Chondrocyte (in vitro differentiated cells): ENCODE results near the gene JAKMIP1. TPM values are rescaled to one million over a fixed set of nuclear protein-coding genes. Genes with fewer than 3 reads are reported as not detected.

ENCODE experiments used
- DNase-seq: peaks from one replicate; pipeline ENCODE4 v3.0.0; 2021; ENCODE audit warnings: mixed read lengths, low spot score
- H3K27ac Mint-ChIP-seq: one replicate; pipeline ENCODE4 v1.8.0; 2021; ENCODE audit warnings: mild to moderate bottlenecking, moderate library complexity, mixed read lengths; ENCODE audit not compliant: unreplicated experiment
- H3K27me3 Mint-ChIP-seq: 2 replicates; pipeline ENCODE4 v1.8.0; 2021; ENCODE audit warnings: low read depth, mixed read lengths
- H3K36me3 Mint-ChIP-seq: 2 replicates; pipeline ENCODE4 v1.8.0; 2021; ENCODE audit warnings: low read depth, mixed read lengths
- H3K4me1 Mint-ChIP-seq: 2 replicates; pipeline ENCODE4 v1.8.0; 2021; ENCODE audit warnings: low read depth, mild to moderate bottlenecking, mixed read lengths
- H3K4me3 Mint-ChIP-seq: one replicate; pipeline ENCODE4 v1.8.0; 2021; ENCODE audit warnings: mild to moderate bottlenecking, moderate library complexity, mixed read lengths; ENCODE audit not compliant: unreplicated experiment
- H3K9me3 Mint-ChIP-seq: 2 replicates; pipeline ENCODE4 v1.8.0; 2021; ENCODE audit warnings: low read depth, mixed read lengths
- CTCF ChIP-seq: fragments of 200-600 bp; sonication (generic); IDR thresholded peaks from 2 replicates; pipeline ENCODE4 v1.5.0; 2021; ENCODE audit warnings: antibody characterized with exemption, mild to moderate bottlenecking, moderate library complexity
- total RNA-seq: library from RNA; stranded (reverse); gene quantifications from 3 replicates; pipeline ENCODE4 v1.2.1, GENCODE V29; 2021

JAKMIP1 gene
- total RNA-seq, 1 donor from 2014 or later = 0.10 TPM

GRCh38 chr4:6175426-6175825 is 24.9 kb downstream of the JAKMIP1 start:
- no peak for DNase-seq
- peaks cover 21% of the 10 kb centered on the region for H3K27me3 Mint-ChIP-seq
- H3K4me3 Mint-ChIP-seq = no peak overlapping the region
- no peaks in the 10 kb centered on the region for H3K36me3 Mint-ChIP-seq
- TF ChIP-seq CTCF = no peak
- peaks cover 5% of the 10 kb centered on the region for H3K9me3 Mint-ChIP-seq
- H3K27ac Mint-ChIP-seq = no peak overlapping the region
- H3K4me1 Mint-ChIP-seq = no peaks in the 10 kb centered on the region

GRCh38 chr4:6172927-6173200 is 27.5 kb downstream of the JAKMIP1 start:
- Mint-ChIP-seq H3K9me3 (no peaks in the 10 kb centered on the region), H3K36me3 (no peaks in the 10 kb centered on the region), H3K27me3 (peaks cover 11% of the 10 kb centered on the region), H3K4me3 (no peak overlapping the region), H3K27ac (no peak overlapping the region), H3K4me1 (no peaks in the 10 kb centered on the region)
- TF ChIP-seq CTCF = no peak
- no peak for DNase-seq

GRCh38 chr4:6172093-6172926 is 28.0 kb downstream of the JAKMIP1 start:
- DNase-seq = no peak
- Mint-ChIP-seq H3K4me1 (no peaks in the 10 kb centered on the region), H3K9me3 (no peaks in the 10 kb centered on the region), H3K27me3 (peaks cover 6% of the 10 kb centered on the region), H3K27ac (no peak overlapping the region), H3K36me3 (no peaks in the 10 kb centered on the region), H3K4me3 (no peak overlapping the region)
- TF ChIP-seq CTCF = no peak

- no peak for DNase-seq
- Mint-ChIP-seq H3K9me3 (peaks cover 7% of the 10 kb centered on the region), H3K36me3 (no peaks in the 10 kb centered on the region)
Measured at GRCh38 chr4:6169239-6169638, 31.1 kb downstream of the JAKMIP1 start.

GRCh38 chr4:6165766-6166165 is 34.6 kb downstream of the JAKMIP1 start:
- Mint-ChIP-seq H3K36me3 (no peaks in the 10 kb centered on the region), H3K27ac (no peak overlapping the region), H3K4me3 (no peak overlapping the region), H3K27me3 (no peaks in the 10 kb centered on the region), H3K9me3 (peaks cover 22% of the 10 kb centered on the region), H3K4me1 (no peaks in the 10 kb centered on the region)
- DNase-seq = no peak
- no peak for TF ChIP-seq CTCF

More at GRCh38 chr4:6169239-6169638, 31.1 kb downstream of the JAKMIP1 start:
- no peaks in the 10 kb centered on the region for H3K4me1 Mint-ChIP-seq
- H3K27ac Mint-ChIP-seq = no peak overlapping the region
- no peak for TF ChIP-seq CTCF
- peaks cover 2% of the 10 kb centered on the region for H3K27me3 Mint-ChIP-seq
- no peak overlapping the region for H3K4me3 Mint-ChIP-seq
